GM13977 (cell line): Measurements from ENCODE around the gene PRDM2.

ENCODE experiments used
- DNase-seq: peaks from one replicate; pipeline ENCODE4 v3.0.0; 2012; ENCODE audit warnings: low spot score
- CTCF ChIP-seq: IDR thresholded peaks from 2 replicates; pipeline ENCODE4 v1.5.1; 2012; ENCODE audit warnings: mild to moderate bottlenecking, control low read depth; ENCODE audit not compliant: insufficient read depth; ENCODE audit errors: extremely low read depth, missing control alignments
- in situ Hi-C: fragments of 300-500 bp; cut with MboI; formaldehyde crosslinking; loops from one replicate; pipeline ENCODE4 v1.12.0; 2022; ENCODE audit warnings: low sequenced_read_pairs, low pct_unique_long_range_greater_than_20kb, mixed read lengths, inconsistent platforms; ENCODE audit not compliant: unreplicated experiment

Gene PRDM2

GRCh38 chr1:13812456-13813397, 112.7 kb downstream of the PRDM2 start:
- in situ Hi-C loops = no loop called here
- no peak for DNase-seq
- TF ChIP-seq CTCF = no peak

GRCh38 chr1:13813398-13814012, 113.5 kb downstream of the PRDM2 start:
- DNase-seq = peak; percentile 51
- TF ChIP-seq CTCF = peak; percentile 60
- in situ Hi-C loops = no loop called here

GRCh38 chr1:13814131-13814530, 114.1 kb downstream of the PRDM2 start:
- DNase-seq = no peak
- no peak for TF ChIP-seq CTCF
- in situ Hi-C loops = no loop called here

- no peak for TF ChIP-seq CTCF
- no peak for DNase-seq
- in situ Hi-C loops = no loop called here
Observed at GRCh38 chr1:13816016-13816760, 116.2 kb downstream of the PRDM2 start.

- DNase-seq = no peak
- no peak for TF ChIP-seq CTCF
- in situ Hi-C loops = no loop called here
Observed at GRCh38 chr1:13817906-13818305, 117.9 kb downstream of the PRDM2 start.

GRCh38 chr1:13818926-13819325, 118.9 kb downstream of the PRDM2 start:
- in situ Hi-C loops = no loop called here
- no peak for TF ChIP-seq CTCF
- no peak for DNase-seq
